ENCODE measurements around the gene SERPINA1. TPM values are rescaled to one million over a fixed set of nuclear protein-coding genes. Genes with fewer than 3 reads are reported as not detected.
A peak's percentile ranks its signal among the peaks of the same experiment; 100 is the strongest.

SERPINA1 gene
- total RNA-seq, 1 donor from 2014 or later: 0.13 TPM

DNA sequence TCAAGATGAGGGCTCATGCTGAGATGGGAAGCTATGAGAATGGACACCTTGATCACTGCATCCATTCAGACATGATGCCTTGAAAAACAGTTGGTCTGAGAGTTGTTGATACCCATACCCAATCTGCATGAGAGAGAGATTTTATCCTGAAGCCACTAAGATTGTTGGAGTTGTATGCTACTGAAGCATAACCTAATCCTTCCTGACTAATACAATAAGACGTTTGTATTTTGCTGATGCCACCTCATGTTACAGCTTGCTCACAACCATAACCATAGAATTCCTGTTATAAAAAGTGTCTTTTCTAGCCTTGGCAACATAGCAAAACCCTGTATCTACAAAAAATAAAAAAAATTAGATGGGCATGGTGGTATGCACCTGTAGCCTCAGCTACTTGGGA is 12.7 kb upstream of the SERPINA1 start:
- Histone ChIP-seq H3K27ac (no peak overlapping the region), H3K9me3 (ENCODE audit: low read depth) (no peaks in the 10 kb centered on the region), H2AFZ (replicated peaks) (no peak overlapping the region), H4K20me1 (ENCODE audit: low read depth) (no peaks in the 10 kb centered on the region), H3K4me2 (no peak overlapping the region), H3F3A (ENCODE audit: low read depth) (peaks cover 18% of the 10 kb centered on the region), H3K36me3 (no peaks in the 10 kb centered on the region), H3K9ac (no peak overlapping the region), H3K79me2 (ENCODE audit: low read depth) (no peaks in the 10 kb centered on the region), H3K4me3 (no peak overlapping the region), H3K4me1 (peaks cover 16% of the 10 kb centered on the region), H3K27me3 (no peaks in the 10 kb centered on the region)
- no peak overlapping the region for H3K4me3 Mint-ChIP-seq
- no peaks in the 10 kb centered on the region for H3K36me3 Mint-ChIP-seq
- TF ChIP-seq CTCF (IDR thresholded peaks at IDR 0.05) (no peak), EZH2 (IDR thresholded peaks at IDR 0.05) (no peak), EZH2phosphoT487 (IDR thresholded peaks at IDR 0.05) (no peak)
- H3K27ac Mint-ChIP-seq: no peak overlapping the region
- peaks cover 2% of the 10 kb centered on the region for H3K27me3 Mint-ChIP-seq (ENCODE audit: insufficient read depth, low read depth)
- H3K4me1 Mint-ChIP-seq: peaks cover 16% of the 10 kb centered on the region
- peaks cover 3% of the 10 kb centered on the region for H3K9me3 Mint-ChIP-seq
- DNase-seq (ENCODE audit: low spot score): no peak

GRCh38 chr14:94400422-94400841 is 12.0 kb upstream of the SERPINA1 start:
- peaks cover 16% of the 10 kb centered on the region for H3K4me1 Mint-ChIP-seq
- Histone ChIP-seq H3K36me3 (no peaks in the 10 kb centered on the region), H2AFZ (replicated peaks) (no peak overlapping the region), H3K4me1 (peaks cover 16% of the 10 kb centered on the region), H3K9ac (no peak overlapping the region), H3K27ac (no peak overlapping the region), H3F3A (ENCODE audit: low read depth) (peaks cover 18% of the 10 kb centered on the region), H3K27me3 (no peaks in the 10 kb centered on the region), H3K79me2 (ENCODE audit: low read depth) (no peaks in the 10 kb centered on the region), H3K4me3 (no peak overlapping the region), H4K20me1 (ENCODE audit: low read depth) (no peaks in the 10 kb centered on the region), H3K4me2 (no peak overlapping the region), H3K9me3 (ENCODE audit: low read depth) (no peaks in the 10 kb centered on the region)
- H3K9me3 Mint-ChIP-seq: peaks cover 3% of the 10 kb centered on the region
- no peak for TF ChIP-seq EZH2phosphoT487 (IDR thresholded peaks at IDR 0.05)
- no peak for TF ChIP-seq CTCF (IDR thresholded peaks at IDR 0.05)
- TF ChIP-seq EZH2 (IDR thresholded peaks at IDR 0.05): no peak
- DNase-seq (ENCODE audit: low spot score): no peak
- no peaks in the 10 kb centered on the region for H3K36me3 Mint-ChIP-seq
- H3K27me3 Mint-ChIP-seq (ENCODE audit: insufficient read depth, low read depth): peaks cover 4% of the 10 kb centered on the region
- no peak overlapping the region for H3K4me3 Mint-ChIP-seq
- H3K27ac Mint-ChIP-seq: no peak overlapping the region

GRCh38 chr14:94398536-94398935 is 10.1 kb upstream of the SERPINA1 start:
- no peak overlapping the region for H3K4me2 ChIP-seq
- Mint-ChIP-seq H3K9me3 (no peaks in the 10 kb centered on the region), H3K36me3 (no peaks in the 10 kb centered on the region), H3K4me3 (no peak overlapping the region), H3K27ac (no peak overlapping the region), H3K27me3 (ENCODE audit: insufficient read depth, low read depth) (peaks cover 4% of the 10 kb centered on the region), H3K4me1 (peaks cover 16% of the 10 kb centered on the region)
- H3K9ac ChIP-seq: no peak overlapping the region
- no peaks in the 10 kb centered on the region for H3K36me3 ChIP-seq
- no peaks in the 10 kb centered on the region for H3K27me3 ChIP-seq
- H3K79me2 ChIP-seq (ENCODE audit: low read depth): no peaks in the 10 kb centered on the region
- H3F3A ChIP-seq (ENCODE audit: low read depth): peaks cover 18% of the 10 kb centered on the region
- no peak overlapping the region for H3K4me3 ChIP-seq
- no peaks in the 10 kb centered on the region for H3K9me3 ChIP-seq (ENCODE audit: low read depth)
- no peak for DNase-seq (ENCODE audit: low spot score)
- H2AFZ ChIP-seq (replicated peaks): no peak overlapping the region
- peaks cover 16% of the 10 kb centered on the region for H3K4me1 ChIP-seq
- no peak overlapping the region for H3K27ac ChIP-seq
- H4K20me1 ChIP-seq (ENCODE audit: low read depth): no peaks in the 10 kb centered on the region
- TF ChIP-seq EZH2 (IDR thresholded peaks at IDR 0.05): no peak

- no peak overlapping the region for H3K27ac Mint-ChIP-seq
- no peaks in the 10 kb centered on the region for H3K9me3 Mint-ChIP-seq
- H3K9ac ChIP-seq: no peak overlapping the region
- H3K9me3 ChIP-seq (ENCODE audit: low read depth): no peaks in the 10 kb centered on the region
- H2AFZ ChIP-seq (replicated peaks): no peak overlapping the region
- no peaks in the 10 kb centered on the region for H3K79me2 ChIP-seq (ENCODE audit: low read depth)
- peak overlapping the region; percentile 14 for H3K4me3 ChIP-seq
- peaks cover 16% of the 10 kb centered on the region for H3K4me1 ChIP-seq
- H4K20me1 ChIP-seq (ENCODE audit: low read depth): no peaks in the 10 kb centered on the region
- DNase-seq (ENCODE audit: low spot score): no peak
- TF ChIP-seq EZH2 (IDR thresholded peaks at IDR 0.05) (no peak), CTCF (IDR thresholded peaks at IDR 0.05) (no peak), EZH2phosphoT487 (IDR thresholded peaks at IDR 0.05) (no peak)
- peaks cover 16% of the 10 kb centered on the region for H3K4me1 Mint-ChIP-seq
- no peaks in the 10 kb centered on the region for H3K27me3 ChIP-seq
- peaks cover 4% of the 10 kb centered on the region for H3K27me3 Mint-ChIP-seq (ENCODE audit: insufficient read depth, low read depth)
- no peaks in the 10 kb centered on the region for H3K36me3 ChIP-seq
- H3K4me3 Mint-ChIP-seq: no peak overlapping the region
- H3K4me2 ChIP-seq: peak overlapping the region; percentile 64
- no peaks in the 10 kb centered on the region for H3K36me3 Mint-ChIP-seq
- peaks cover 18% of the 10 kb centered on the region for H3F3A ChIP-seq (ENCODE audit: low read depth)
- no peak overlapping the region for H3K27ac ChIP-seq
Measured at GRCh38 chr14:94398182-94398479, 9.7 kb upstream of the SERPINA1 start.
